Measurements from ENCODE around the gene FAM228B.

DNA sequence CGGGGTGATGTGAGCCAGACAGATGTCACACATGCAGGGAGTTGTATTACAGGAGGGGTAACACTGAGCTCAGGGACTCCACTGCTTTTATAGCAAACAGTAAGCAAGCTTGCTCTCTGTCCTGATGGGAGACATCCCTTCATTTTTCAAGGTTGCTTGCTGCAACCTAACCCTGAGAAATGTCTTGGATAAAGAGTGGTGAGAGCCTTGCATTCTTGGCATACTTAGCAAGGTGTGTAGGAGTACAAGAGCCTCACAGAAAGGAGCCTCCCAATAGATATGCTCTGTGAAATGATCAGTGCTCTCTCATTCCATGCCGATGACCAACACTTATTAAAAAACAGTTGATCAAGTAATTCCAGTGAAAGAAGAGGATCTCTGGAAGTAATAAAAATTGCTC lies 8.2 kb upstream of the FAM228B start:
- TF ChIP-seq, protein P1, sequence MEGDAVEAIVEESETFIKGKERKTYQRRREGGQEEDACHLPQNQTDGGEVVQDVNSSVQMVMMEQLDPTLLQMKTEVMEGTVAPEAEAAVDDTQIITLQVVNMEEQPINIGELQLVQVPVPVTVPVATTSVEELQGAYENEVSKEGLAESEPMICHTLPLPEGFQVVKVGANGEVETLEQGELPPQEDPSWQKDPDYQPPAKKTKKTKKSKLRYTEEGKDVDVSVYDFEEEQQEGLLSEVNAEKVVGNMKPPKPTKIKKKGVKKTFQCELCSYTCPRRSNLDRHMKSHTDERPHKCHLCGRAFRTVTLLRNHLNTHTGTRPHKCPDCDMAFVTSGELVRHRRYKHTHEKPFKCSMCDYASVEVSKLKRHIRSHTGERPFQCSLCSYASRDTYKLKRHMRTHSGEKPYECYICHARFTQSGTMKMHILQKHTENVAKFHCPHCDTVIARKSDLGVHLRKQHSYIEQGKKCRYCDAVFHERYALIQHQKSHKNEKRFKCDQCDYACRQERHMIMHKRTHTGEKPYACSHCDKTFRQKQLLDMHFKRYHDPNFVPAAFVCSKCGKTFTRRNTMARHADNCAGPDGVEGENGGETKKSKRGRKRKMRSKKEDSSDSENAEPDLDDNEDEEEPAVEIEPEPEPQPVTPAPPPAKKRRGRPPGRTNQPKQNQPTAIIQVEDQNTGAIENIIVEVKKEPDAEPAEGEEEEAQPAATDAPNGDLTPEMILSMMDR (IDR thresholded peaks at IDR 0.05), result no peak
- TF ChIP-seq POLR2AphosphoS5 (IDR thresholded peaks at IDR 0.05) (no peak), POLR2A (IDR thresholded peaks at IDR 0.05; ENCODE audit: low read depth) (no peak)
